ENCODE measurements around the gene PHF12.

PHF12 gene

DNA sequence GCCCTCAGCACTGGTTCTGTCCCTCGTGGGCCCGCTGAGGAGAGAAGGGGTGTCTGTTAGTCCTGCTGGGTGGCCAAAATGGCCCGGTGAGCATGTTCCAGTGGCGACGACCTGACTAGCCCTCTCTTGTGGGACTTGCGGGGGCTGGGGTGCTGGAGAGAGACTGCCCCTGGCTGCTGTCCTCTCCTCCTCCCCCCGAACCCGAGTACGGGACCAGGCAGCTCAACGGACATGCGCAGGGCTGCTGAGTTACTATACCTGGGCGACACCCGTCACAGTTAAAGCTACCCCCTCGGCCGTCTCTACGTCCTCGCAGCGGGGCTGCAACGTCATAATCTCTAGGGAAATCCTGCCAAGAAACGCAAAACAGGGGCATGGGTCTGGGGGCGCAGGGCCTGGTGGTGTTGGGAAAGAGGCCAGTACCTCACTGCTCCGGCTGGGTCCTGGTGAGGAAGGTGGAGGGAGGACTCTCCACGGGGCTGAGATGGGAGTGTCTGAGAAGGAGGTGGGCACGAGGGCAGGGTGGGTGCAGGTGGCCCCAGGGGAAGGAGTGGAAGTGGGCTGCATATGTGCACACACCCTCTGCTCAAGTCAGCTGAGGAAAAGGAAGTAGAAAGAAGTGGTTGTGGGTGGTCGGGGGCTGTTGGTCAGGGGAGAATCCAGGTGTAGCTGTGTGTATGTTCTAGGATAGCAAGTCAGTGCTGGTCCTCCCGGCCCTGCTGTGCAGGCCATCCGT, 67.2 kb downstream of the PHF12 start:
- Mint-ChIP-seq H3K36me3 (ENCODE audit: low read depth) (peaks cover 11% of the 10 kb centered on the region), H3K9me3 (no peaks in the 10 kb centered on the region), H3K27ac (peak overlapping the region; percentile 29)

DNA sequence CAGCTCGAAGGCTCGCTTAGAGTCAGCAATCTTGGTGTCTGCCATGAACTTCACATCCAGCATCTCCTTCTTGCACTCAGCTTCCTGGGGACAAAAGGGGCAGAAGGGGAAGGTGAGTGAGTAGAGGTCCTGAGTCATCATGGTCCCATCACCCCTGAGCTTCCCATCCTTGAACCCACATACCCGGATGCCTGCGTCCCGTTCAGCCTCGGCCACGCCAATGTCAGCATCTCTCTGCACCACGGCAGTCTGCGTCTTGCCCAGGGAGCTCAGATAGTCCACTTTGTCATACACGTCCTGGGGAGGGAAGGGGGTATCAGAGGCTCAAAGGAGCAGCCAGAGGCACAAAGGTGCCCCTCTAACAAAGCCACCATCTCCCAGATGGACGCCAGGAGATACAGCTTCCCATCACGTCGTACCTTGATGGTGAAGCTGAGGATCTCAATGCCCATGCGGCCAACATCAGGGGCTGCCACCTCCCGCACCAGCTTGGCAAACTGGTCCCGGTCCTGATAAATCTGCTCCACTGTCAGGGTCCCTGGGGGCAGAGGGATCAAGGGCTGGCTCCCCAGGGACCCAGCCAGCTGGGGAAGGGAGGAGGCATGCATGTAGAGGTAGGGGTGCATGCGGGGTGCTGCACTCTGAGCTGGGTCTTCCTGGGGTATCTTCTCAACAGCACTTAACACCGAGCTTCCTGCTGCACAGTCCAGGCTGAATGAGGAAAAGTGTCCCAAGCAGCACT, 69.0 kb downstream of the PHF12 start:
- H3K4me1 Mint-ChIP-seq = peaks cover 4% of the 10 kb centered on the region
- H3K36me3 Mint-ChIP-seq (ENCODE audit: low read depth) = peaks cover 23% of the 10 kb centered on the region
- TF ChIP-seq, protein P1, sequence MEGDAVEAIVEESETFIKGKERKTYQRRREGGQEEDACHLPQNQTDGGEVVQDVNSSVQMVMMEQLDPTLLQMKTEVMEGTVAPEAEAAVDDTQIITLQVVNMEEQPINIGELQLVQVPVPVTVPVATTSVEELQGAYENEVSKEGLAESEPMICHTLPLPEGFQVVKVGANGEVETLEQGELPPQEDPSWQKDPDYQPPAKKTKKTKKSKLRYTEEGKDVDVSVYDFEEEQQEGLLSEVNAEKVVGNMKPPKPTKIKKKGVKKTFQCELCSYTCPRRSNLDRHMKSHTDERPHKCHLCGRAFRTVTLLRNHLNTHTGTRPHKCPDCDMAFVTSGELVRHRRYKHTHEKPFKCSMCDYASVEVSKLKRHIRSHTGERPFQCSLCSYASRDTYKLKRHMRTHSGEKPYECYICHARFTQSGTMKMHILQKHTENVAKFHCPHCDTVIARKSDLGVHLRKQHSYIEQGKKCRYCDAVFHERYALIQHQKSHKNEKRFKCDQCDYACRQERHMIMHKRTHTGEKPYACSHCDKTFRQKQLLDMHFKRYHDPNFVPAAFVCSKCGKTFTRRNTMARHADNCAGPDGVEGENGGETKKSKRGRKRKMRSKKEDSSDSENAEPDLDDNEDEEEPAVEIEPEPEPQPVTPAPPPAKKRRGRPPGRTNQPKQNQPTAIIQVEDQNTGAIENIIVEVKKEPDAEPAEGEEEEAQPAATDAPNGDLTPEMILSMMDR (IDR thresholded peaks at IDR 0.05) = no peak
- peak overlapping the region; percentile 45 for H3K27ac Mint-ChIP-seq
- no peak for DNase-seq
- H3K4me3 Mint-ChIP-seq = no peak overlapping the region
- no peaks in the 10 kb centered on the region for H3K27me3 Mint-ChIP-seq (ENCODE audit: low read depth, poor library complexity)
- peaks cover 9% of the 10 kb centered on the region for H3K9me3 Mint-ChIP-seq

More for the DNA sequence above, 67.2 kb downstream of the PHF12 start:
- DNase-seq = no peak
- TF ChIP-seq, protein P1 (IDR thresholded peaks at IDR 0.05) = no peak
- Mint-ChIP-seq H3K27me3 (ENCODE audit: low read depth, poor library complexity) (no peaks in the 10 kb centered on the region), H3K4me1 (peaks cover 10% of the 10 kb centered on the region), H3K4me3 (no peak overlapping the region)

DNA sequence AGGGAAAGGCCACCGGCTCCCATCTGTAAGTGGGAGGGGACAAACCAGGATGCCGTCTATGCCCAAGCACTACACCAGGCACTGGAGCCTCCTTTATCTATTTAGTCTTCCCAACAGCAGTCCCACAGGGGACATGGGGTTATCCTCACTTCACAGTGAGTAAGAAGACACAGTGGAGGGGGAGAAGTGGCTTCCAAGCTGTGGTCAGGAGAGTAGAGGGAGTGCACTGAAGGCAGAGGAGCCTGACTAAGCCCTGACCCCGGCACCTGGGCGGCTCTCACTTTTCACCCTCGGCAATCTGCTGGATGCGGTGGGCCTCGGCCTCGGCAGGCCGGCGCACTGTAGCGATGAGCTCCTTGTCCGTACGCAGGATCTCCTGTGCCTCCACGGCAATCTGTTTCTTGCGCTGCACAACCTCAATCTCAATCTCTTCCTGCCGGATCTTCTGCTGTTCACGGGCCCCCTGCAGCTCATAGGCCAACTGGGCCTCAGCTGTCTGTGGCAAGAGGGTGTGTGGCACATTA, 69.7 kb downstream of the PHF12 start:
- H3K9me3 Mint-ChIP-seq = peaks cover 11% of the 10 kb centered on the region
- peaks cover 26% of the 10 kb centered on the region for H3K36me3 Mint-ChIP-seq (ENCODE audit: low read depth)
- H3K4me3 Mint-ChIP-seq = no peak overlapping the region
- H3K27ac Mint-ChIP-seq = no peak overlapping the region
- no peaks in the 10 kb centered on the region for H3K4me1 Mint-ChIP-seq
- no peak for DNase-seq
- TF ChIP-seq, protein P1 (IDR thresholded peaks at IDR 0.05) = no peak
- H3K27me3 Mint-ChIP-seq (ENCODE audit: low read depth, poor library complexity) = no peaks in the 10 kb centered on the region

DNA sequence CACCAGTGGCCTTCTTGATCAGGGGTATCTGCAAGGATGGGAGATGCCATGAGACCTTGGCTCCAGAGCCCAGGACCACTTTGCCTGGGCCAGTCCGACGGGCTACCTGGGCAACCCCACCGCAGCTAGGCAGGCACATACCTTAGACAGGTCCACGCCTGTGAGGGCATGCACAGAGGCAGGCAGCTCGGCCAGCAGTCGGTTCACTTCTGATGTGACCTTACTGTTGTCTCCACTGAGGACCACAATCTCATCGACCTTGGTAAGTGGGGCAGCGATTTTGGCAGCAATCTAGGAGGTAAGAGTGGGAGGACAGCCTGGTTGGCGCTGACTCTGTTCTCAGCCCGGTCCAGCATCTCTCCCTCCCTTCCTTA, 70.8 kb downstream of the PHF12 start:
- Mint-ChIP-seq H3K36me3 (ENCODE audit: low read depth) (peaks cover 26% of the 10 kb centered on the region), H3K4me1 (no peaks in the 10 kb centered on the region), H3K4me3 (no peak overlapping the region), H3K9me3 (peaks cover 11% of the 10 kb centered on the region), H3K27ac (no peak overlapping the region), H3K27me3 (ENCODE audit: low read depth, poor library complexity) (no peaks in the 10 kb centered on the region)
- no peak for DNase-seq
- TF ChIP-seq, protein P1 (IDR thresholded peaks at IDR 0.05) = no peak

DNA sequence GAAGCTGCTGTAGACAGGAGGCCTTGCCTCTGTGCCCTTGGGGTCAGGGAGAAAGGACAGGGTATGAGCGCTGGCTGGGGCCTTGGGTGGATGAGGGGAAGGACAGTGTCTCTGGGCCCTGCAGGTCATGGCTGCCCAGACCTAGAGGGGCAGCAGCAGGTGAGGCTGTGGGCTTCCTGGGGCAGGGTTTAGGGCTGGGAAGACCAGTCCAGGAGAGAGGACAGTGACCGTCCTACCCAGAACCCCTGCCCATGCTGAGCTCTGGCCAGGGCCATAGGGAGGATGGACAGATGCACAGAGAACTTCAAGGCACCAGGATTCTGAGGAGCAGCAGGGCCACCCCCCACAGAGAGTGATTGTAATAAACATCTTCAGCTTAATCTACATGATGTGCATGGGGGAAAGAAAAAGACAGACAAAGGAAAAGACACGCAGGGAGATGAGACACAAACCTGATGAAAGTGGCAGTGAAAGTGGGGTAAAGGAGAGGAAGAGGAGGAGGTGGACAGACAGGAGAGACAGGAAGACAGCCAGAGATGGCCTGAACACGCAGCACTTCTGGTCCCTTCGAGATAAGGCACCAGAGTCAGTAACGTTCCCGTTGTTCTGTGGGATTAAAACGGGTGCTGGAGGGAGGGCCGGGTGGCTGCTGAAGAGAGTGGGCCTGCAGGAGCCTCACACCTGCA, 71.3 kb downstream of the PHF12 start:
- Mint-ChIP-seq H3K27me3 (ENCODE audit: low read depth, poor library complexity) (no peaks in the 10 kb centered on the region), H3K4me1 (no peaks in the 10 kb centered on the region), H3K36me3 (ENCODE audit: low read depth) (peaks cover 26% of the 10 kb centered on the region), H3K27ac (no peak overlapping the region), H3K9me3 (peaks cover 11% of the 10 kb centered on the region), H3K4me3 (no peak overlapping the region)
- TF ChIP-seq, protein P1 (IDR thresholded peaks at IDR 0.05) = no peak
- no peak for DNase-seq
